ENCODE measurements around the gene ZNF697. TPM values are rescaled to one million over a fixed set of nuclear protein-coding genes. Genes with fewer than 3 reads are reported as not detected.

The ZNF697 gene
- polyA plus RNA-seq, 1 donor (not counting 4 experiments of a cell fraction or from before 2014, with no cell fraction given) = 4.7 TPM

DNA sequence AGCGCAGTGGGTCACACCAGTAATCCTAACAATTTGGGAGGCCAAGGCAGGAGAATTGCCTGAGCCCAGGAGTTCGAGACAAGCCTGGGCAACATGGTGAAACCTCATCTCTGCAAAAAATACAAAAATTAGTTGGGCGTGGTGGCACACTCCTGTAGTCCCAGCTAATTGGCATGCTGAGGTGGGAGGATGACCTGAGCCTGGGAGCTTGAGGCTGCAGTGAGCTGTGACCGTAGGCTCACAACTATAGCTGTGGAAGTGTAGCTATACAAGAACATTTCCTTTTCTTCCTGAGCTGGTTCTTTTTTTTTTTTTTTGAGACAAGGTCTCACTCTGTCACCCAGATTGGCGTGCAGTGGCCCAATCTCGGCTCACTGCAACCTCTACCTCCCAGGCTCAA is 19.1 kb upstream of the ZNF697 start:
- Histone ChIP-seq H3K36me3 (ENCODE audit: control insufficient read depth in 2 of 2, extremely low read depth in 1 of 2, insufficient read depth in 2 of 2, low read length in 2 of 2) (no peaks in the 10 kb centered on the region), H3K4me2 (ENCODE audit: control insufficient read depth, extremely low read depth, insufficient read depth, low read depth, low read length) (no peak overlapping the region), H3K9ac (ENCODE audit: control insufficient read depth, extremely low read depth, insufficient read depth, low read length) (no peak overlapping the region), H3K9me3 (ENCODE audit: control insufficient read depth, low read depth, low read length) (no peaks in the 10 kb centered on the region), H4K20me1 (ENCODE audit: control insufficient read depth, extremely low read depth, insufficient read depth, low read length) (no peaks in the 10 kb centered on the region), H3K27me3 (ENCODE audit: control insufficient read depth, extremely low read depth, insufficient read depth, low read length) (no peaks in the 10 kb centered on the region), H3K79me2 (ENCODE audit: control insufficient read depth, insufficient read depth, low read length) (no peaks in the 10 kb centered on the region), H3K4me3 (ENCODE audit: control insufficient read depth in 2 of 3, extremely low read depth in 1 of 3, insufficient read depth in 2 of 3, low read depth in 1 of 3, low read length in 3 of 3) (no peak overlapping the region), H3K4me1 (ENCODE audit: control insufficient read depth, extremely low read depth, insufficient read depth, low read length) (no peaks in the 10 kb centered on the region), H3K27ac (ENCODE audit: control insufficient read depth, insufficient read depth, low read length) (no peak overlapping the region), H3K9me1 (ENCODE audit: control insufficient read depth, extremely low read depth, insufficient read depth, low read length) (no peaks in the 10 kb centered on the region), H2AFZ (ENCODE audit: control insufficient read depth, low read length) (no peak overlapping the region)
- DNase-seq (ENCODE audit: low read depth, low spot score) (no peak), FAIRE-seq (no peak)
- no peak for TF ChIP-seq EZH2 (IDR thresholded peaks at IDR 0.05; ENCODE audit: low read length)
- TF ChIP-seq, protein P1, sequence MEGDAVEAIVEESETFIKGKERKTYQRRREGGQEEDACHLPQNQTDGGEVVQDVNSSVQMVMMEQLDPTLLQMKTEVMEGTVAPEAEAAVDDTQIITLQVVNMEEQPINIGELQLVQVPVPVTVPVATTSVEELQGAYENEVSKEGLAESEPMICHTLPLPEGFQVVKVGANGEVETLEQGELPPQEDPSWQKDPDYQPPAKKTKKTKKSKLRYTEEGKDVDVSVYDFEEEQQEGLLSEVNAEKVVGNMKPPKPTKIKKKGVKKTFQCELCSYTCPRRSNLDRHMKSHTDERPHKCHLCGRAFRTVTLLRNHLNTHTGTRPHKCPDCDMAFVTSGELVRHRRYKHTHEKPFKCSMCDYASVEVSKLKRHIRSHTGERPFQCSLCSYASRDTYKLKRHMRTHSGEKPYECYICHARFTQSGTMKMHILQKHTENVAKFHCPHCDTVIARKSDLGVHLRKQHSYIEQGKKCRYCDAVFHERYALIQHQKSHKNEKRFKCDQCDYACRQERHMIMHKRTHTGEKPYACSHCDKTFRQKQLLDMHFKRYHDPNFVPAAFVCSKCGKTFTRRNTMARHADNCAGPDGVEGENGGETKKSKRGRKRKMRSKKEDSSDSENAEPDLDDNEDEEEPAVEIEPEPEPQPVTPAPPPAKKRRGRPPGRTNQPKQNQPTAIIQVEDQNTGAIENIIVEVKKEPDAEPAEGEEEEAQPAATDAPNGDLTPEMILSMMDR (optimal IDR thresholded peaks at IDR 0.05 in 1 of 3, IDR thresholded peaks at IDR 0.05 in 1 of 3, conservative IDR thresholded peaks at IDR 0.05 in 1 of 3; ENCODE audit: extremely low read depth in 1 of 3, insufficient read depth in 2 of 3, low read length in 3 of 3) = no peak
- dilution Hi-C loops (cut with MboI; ENCODE audit: extremely low pct_ligation_motif_present, low sequenced_read_pairs) = no loop called here

- no peak for FAIRE-seq
- H3K79me2 ChIP-seq (ENCODE audit: control insufficient read depth, insufficient read depth, low read length) = no peaks in the 10 kb centered on the region
- no peak overlapping the region for H3K9ac ChIP-seq (ENCODE audit: control insufficient read depth, extremely low read depth, insufficient read depth, low read length)
- dilution Hi-C loops (cut with MboI; ENCODE audit: extremely low pct_ligation_motif_present, low sequenced_read_pairs) = no loop called here
- no peak overlapping the region for H3K4me3 ChIP-seq (ENCODE audit: control insufficient read depth in 2 of 3, extremely low read depth in 1 of 3, insufficient read depth in 2 of 3, low read depth in 1 of 3, low read length in 3 of 3)
- H4K20me1 ChIP-seq (ENCODE audit: control insufficient read depth, extremely low read depth, insufficient read depth, low read length) = no peaks in the 10 kb centered on the region
- H2AFZ ChIP-seq (ENCODE audit: control insufficient read depth, low read length) = no peak overlapping the region
- no peak overlapping the region for H3K27ac ChIP-seq (ENCODE audit: control insufficient read depth, insufficient read depth, low read length)
- no peak for DNase-seq (ENCODE audit: low read depth, low spot score)
- no peaks in the 10 kb centered on the region for H3K27me3 ChIP-seq (ENCODE audit: control insufficient read depth, extremely low read depth, insufficient read depth, low read length)
- TF ChIP-seq, protein P1 (optimal IDR thresholded peaks at IDR 0.05 in 1 of 3, IDR thresholded peaks at IDR 0.05 in 1 of 3, conservative IDR thresholded peaks at IDR 0.05 in 1 of 3; ENCODE audit: extremely low read depth in 1 of 3, insufficient read depth in 2 of 3, low read length in 3 of 3) = no peak
- TF ChIP-seq EZH2 (IDR thresholded peaks at IDR 0.05; ENCODE audit: low read length) = no peak
- no peak overlapping the region for H3K4me2 ChIP-seq (ENCODE audit: control insufficient read depth, extremely low read depth, insufficient read depth, low read depth, low read length)
- H3K36me3 ChIP-seq (ENCODE audit: control insufficient read depth in 2 of 2, extremely low read depth in 1 of 2, insufficient read depth in 2 of 2, low read length in 2 of 2) = no peaks in the 10 kb centered on the region
- H3K9me3 ChIP-seq (ENCODE audit: control insufficient read depth, low read depth, low read length) = no peaks in the 10 kb centered on the region
- H3K4me1 ChIP-seq (ENCODE audit: control insufficient read depth, extremely low read depth, insufficient read depth, low read length) = no peaks in the 10 kb centered on the region
- no peaks in the 10 kb centered on the region for H3K9me1 ChIP-seq (ENCODE audit: control insufficient read depth, extremely low read depth, insufficient read depth, low read length)
Observed at GRCh38 chr1:119664067-119664466, 16.0 kb upstream of the ZNF697 start.

Data from keratinocyte (primary cell).